Placental epithelial cell (primary cell): Measurements from ENCODE around the gene RBM10. TPM values are rescaled to one million over a fixed set of nuclear protein-coding genes. Genes with fewer than 3 reads are reported as not detected.
A peak's percentile ranks its signal among the peaks of the same experiment; 100 is the strongest.

Source experiments
- small RNA-seq: library from RNA; depleted of rRNA; stranded (forward); fragments of <200 nt; gene quantifications from one replicate; pipeline ENCODE3, GENCODE V24; 2012
- total RNA-seq: library from RNA; depleted of rRNA; stranded (reverse); fragments of >200 nt; gene quantifications from 2 replicates; pipeline ENCODE4 v1.2.3, GENCODE V29; 2012

Gene RBM10
- total RNA-seq = 40.4 and 70.8 TPM in 2 replicates

GRCh38 chrX:47144626-47145394 is at the start of gene RBM10, which contains the start of gene NDUFB11:
Gene RBM10 (plus strand): TSS chrX:47145221. CDS start chrX:47147482, 2,261 bp downstream.
Gene NDUFB11 (minus strand): TSS chrX:47144702. CDS start chrX:47144679, 23 bp downstream.

DNA sequence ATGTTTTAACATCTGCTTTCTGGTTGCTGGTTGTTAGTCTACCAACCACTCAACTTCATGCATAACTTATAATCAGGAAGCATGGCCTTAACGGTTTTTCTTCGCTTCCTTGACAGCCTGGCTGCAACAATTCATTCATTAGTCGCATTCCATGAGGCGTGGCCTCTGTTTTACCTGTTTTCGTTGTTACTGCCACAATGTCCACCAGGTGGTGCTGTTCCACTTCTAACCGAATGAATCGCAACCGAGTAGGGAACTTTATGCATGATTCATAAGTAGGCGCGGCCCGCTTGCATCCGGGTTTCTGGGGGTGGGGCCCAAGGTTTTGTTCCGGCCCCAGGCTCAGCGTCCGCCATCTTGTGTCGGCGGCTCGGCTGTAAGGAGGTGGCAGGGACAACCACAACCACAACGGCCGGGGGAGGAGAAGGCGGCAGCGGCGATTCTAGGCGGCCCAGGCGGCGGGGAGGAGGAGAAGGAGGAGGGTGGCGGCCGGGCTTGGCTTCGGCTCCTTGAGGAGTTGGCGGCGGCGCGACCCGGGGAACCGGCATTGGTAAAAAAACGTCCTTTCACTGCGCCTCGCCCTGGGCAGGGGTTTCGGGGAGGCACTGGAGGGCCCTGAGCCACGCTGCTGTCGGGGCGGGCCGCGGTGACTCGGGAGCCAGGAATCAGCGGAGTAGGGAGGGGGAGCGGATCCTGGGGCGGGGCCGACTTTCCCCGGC is 48.6 kb downstream of the RBM10 start, which contains the start of gene UBA1:
Gene UBA1, plus strand, starts transcription at position 355 of the 719 bp plus-strand sequence. CDS start 4,974 bp downstream, outside the sequence.

GRCh38 chrX:47218280-47218919 is 73.4 kb downstream of the RBM10 start, which contains the start of gene CDK16:
Gene CDK16 (plus strand): TSS chrX:47218681. CDS start chrX:47223558, 4,877 bp downstream.

DNA sequence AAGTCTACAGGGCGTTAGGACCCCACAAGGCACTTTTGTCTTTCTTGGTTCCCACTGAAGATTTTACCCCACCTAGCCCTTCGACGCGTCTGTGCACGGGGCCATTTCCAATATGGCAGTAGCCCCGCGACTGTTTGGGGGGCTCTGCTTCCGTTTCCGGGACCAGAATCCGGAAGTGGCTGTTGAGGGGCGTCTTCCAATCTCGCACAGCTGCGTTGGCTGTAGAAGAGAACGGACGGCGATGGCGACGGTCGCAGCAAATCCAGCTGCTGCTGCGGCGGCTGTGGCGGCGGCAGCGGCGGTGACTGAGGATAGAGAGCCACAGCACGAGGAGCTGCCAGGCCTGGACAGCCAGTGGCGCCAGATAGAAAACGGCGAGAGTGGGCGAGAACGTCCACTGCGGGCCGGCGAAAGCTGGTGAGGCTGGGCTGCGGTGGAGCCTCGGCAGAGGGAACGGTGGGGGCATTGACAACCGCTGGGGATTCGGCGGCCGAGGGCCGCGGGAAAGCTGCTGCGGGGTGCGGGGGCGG is 87.8 kb downstream of the RBM10 start, which contains the start of gene USP11:
Gene USP11, plus strand, starts transcription at position 207 of the 530 bp plus-strand sequence. Its CDS starts 35 bp downstream, at position 242.

Small RNA genes within 50 kb of the gene (small RNA-seq; reads per million reads assigned to genes)
- 1.1 reads per million, percentile 60 among the genes with 10 or more reads in this experiment for gene RNU12-2P

Other genes starting within 250 kb of the RBM10 start
- gene JADE3, start 232.8 kb upstream of the RBM10 start, total RNA-seq = 6.2 and 8.2 TPM in 2 replicates
- gene RGN, start 66.8 kb upstream of the RBM10 start, total RNA-seq = 0.79 TPM in 1 of 2 replicates, not detected in the other
- 61.3 and 89.1 TPM in 2 replicates for gene NDUFB11, start 519 bp upstream of the RBM10 start, total RNA-seq
- gene UBA1, start 48.6 kb downstream of the RBM10 start, total RNA-seq = 197 and 296 TPM in 2 replicates
- 111 and 134 TPM in 2 replicates for gene CDK16, start 73.5 kb downstream of the RBM10 start, total RNA-seq
- 59.0 and 73.0 TPM in 2 replicates for gene USP11, start 87.8 kb downstream of the RBM10 start, total RNA-seq
- gene ZNF157, start 225.4 kb downstream of the RBM10 start, total RNA-seq = 0.11 and 0.39 TPM in 2 replicates